NT2/D1 (cell line): ENCODE results near the gene SMIM8.

Experiments
- SUZ12 ChIP-seq: IDR thresholded peaks from 2 replicates; pipeline ENCODE4 v1.6.1; 2011; ENCODE audit not compliant: insufficient read length, insufficient read depth; ENCODE audit errors: extremely low read depth
- YY1 ChIP-seq: IDR thresholded peaks from 2 replicates; pipeline ENCODE4 v1.6.1; 2011; ENCODE audit not compliant: insufficient read length, insufficient read depth
- ZNF274 ChIP-seq: IDR thresholded peaks from 2 replicates; pipeline ENCODE4 v1.6.1; 2011; ENCODE audit warnings: mild to moderate bottlenecking, low read depth, low read length

DNA sequence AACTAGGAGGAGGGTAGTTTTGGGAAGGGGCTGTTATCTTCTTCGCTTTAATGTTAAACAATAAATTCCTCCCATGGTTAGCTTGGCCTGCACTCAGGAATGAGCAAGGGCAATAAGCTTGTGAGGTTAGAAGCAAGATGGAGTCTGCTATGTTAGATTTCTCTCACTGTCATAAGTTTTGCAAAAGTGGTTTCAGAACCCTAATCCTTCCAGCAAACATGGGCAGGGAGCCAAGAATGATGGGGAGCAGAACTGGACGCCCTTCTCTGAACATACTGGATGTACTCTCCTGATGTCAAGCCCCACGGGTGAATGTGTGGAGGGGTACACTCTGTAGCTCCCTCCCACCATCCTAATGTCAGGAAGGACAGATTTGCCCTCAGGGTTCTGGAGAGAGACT is 44.5 kb downstream of the SMIM8 start:
- no peak for TF ChIP-seq ZNF274
- TF ChIP-seq YY1: no peak
- TF ChIP-seq SUZ12: no peak
